HepG2 (cell line): Measurements from ENCODE around the gene HOXA5. TPM values are rescaled to one million over a fixed set of nuclear protein-coding genes. Genes with fewer than 3 reads are reported as not detected.

Source experiments
- ATAC-seq: fragments of 200-7000 bp; cut with Tn5 transposase; 3 replicates; pipeline ENCODE4 v1.9.1; 2020; ENCODE audit warnings: mild to moderate bottlenecking, moderate library complexity
- BruUV-seq: library from RNA; stranded (reverse); fragments of 400-500 nt; replicated peaks from 2 replicates; lab custom pipeline; 2021; lab: Mats Ljungman, UMichigan
- CTCF ChIA-PET: fragments of 300-600 bp; formaldehyde crosslinking; extraction: SDS; loops from one replicate; lab custom pipeline; 2021; ENCODE audit warnings: low total read pairs, inconsistent platforms, low intra/inter-chr PET ratio; lab: Yijun Ruan, JAX
- POLR2A ChIA-PET: fragments of 350-600 bp; sonication (Branson Sonifier 250); formaldehyde crosslinking; loops from one replicate; lab custom pipeline; 2020; ENCODE audit warnings: antibody characterized with exemption, inconsistent platforms; lab: Yijun Ruan, JAX
- DNase-seq: peaks from one replicate; pipeline ENCODE4 v3.0.0-alpha.2; 2015; ENCODE audit warnings: low spot score
- FAIRE-seq: peaks from 3 replicates; lab custom pipeline; 2011; peaks lifted over from hg19 to GRCh38; lab: Jason Lieb, UNC
- H2AFZ ChIP-seq: one replicate; pipeline ENCODE4 v1.6.1; 2011; ENCODE audit warnings: low read length, inconsistent platforms
- H3K27ac ChIP-seq: fragments of 300-600 bp; 3 replicates; pipeline ENCODE4 v1.8.0; 2011; ENCODE audit warnings: mixed run types, mild to moderate bottlenecking, mixed read lengths, low read length, inconsistent platforms; ENCODE audit not compliant: insufficient read depth; ENCODE audit errors: extremely low read length
- H3K27me3 ChIP-seq, 2 experiments: fragments of 200-600 bp in 1 of 2; 2 replicates in 1 of 2; 3 replicates in 1 of 2; pipeline versions ENCODE4 v1.6.0 to v1.8.0; 2011; ENCODE audit warnings: low read length in 2 of 2, mild to moderate bottlenecking in 2 of 2, moderate library complexity in 2 of 2, inconsistent platforms in 1 of 2; ENCODE audit not compliant: insufficient read depth in 2 of 2, control insufficient read depth in 1 of 2
- H3K36me3 ChIP-seq, 2 experiments: fragments of 200-600 bp in 1 of 2; replicated peaks in 1 of 2; 2 replicates in 1 of 2; 3 replicates in 1 of 2; pipeline versions ENCODE4 v1.5.1 to v1.8.0; 2011; ENCODE audit warnings: low read length in 2 of 2, inconsistent platforms in 1 of 2; ENCODE audit not compliant: insufficient read depth in 2 of 2, control insufficient read depth in 1 of 2
- H3K4me1 ChIP-seq: 2 replicates; pipeline ENCODE4 v1.5.1; 2012; ENCODE audit warnings: low read length, inconsistent platforms; ENCODE audit not compliant: insufficient read depth
- H3K4me2 ChIP-seq: 2 replicates; pipeline ENCODE4 v1.6.0; 2011; ENCODE audit warnings: low read depth, low read length, inconsistent platforms
- H3K4me3 ChIP-seq, 3 experiments: fragments of 200-600 bp in 1 of 3; sonication (generic), shearing (Covaris generic) in 1 of 3; replicated peaks in 1 of 3; 2 replicates each; pipeline ENCODE4 v1.5.1; 2011 to 2016; ENCODE audit warnings: low read length in 3 of 3, inconsistent platforms in 2 of 3, low read depth in 2 of 3, mild to moderate bottlenecking in 2 of 3, control low read depth in 1 of 3, mixed read lengths in 1 of 3; ENCODE audit not compliant: insufficient read depth in 1 of 3
- H3K79me2 ChIP-seq: one replicate; pipeline ENCODE4 v1.6.1; 2011; ENCODE audit warnings: low read length, inconsistent platforms; ENCODE audit not compliant: insufficient read depth
- H3K9ac ChIP-seq: 2 replicates; pipeline ENCODE4 v1.6.0; 2011; ENCODE audit warnings: mild to moderate bottlenecking, low read depth, low read length, inconsistent platforms; ENCODE audit not compliant: insufficient read depth
- H3K9me3 ChIP-seq: 2 replicates; pipeline ENCODE4 v1.5.1; 2012; ENCODE audit warnings: mild to moderate bottlenecking, low read length
- H4K20me1 ChIP-seq: 2 replicates; pipeline ENCODE4 v1.6.0; 2011; ENCODE audit warnings: inconsistent platforms, mild to moderate bottlenecking, low read length, moderate library complexity; ENCODE audit not compliant: insufficient read depth
- AGO2 ChIP-seq: fragments of 200-400 bp; formaldehyde crosslinking; optimal IDR thresholded peaks from 2 replicates; pipeline ENCODE3; 2017; ENCODE audit warnings: mild to moderate bottlenecking, low read depth, low read length, moderate library complexity
- HNRNPK ChIP-seq: fragments of 200-400 bp; formaldehyde crosslinking; IDR thresholded peaks from 2 replicates; pipeline ENCODE4 v1.6.1; 2018; ENCODE audit warnings: low read length, low read depth, moderate library complexity, mild to moderate bottlenecking; ENCODE audit not compliant: poor library complexity, severe bottlenecking
- MNT ChIP-seq: fragments of 450-650 bp; IDR thresholded peaks from 2 replicates; pipeline ENCODE4 v1.6.1; 2016
- SNAPC5 ChIP-seq: sonication (generic); formaldehyde crosslinking; IDR thresholded peaks from 2 replicates; pipeline ENCODE4 v1.8.1; 2023; ENCODE audit warnings: mild to moderate bottlenecking, missing genetic modification reagents, borderline replicate concordance
- ZNF138 ChIP-seq: sonication (generic); formaldehyde crosslinking; IDR thresholded peaks from 2 replicates; pipeline ENCODE4 v1.5.0; 2020; ENCODE audit warnings: mild to moderate bottlenecking, low read depth, missing genetic modification reagents
- ZNF382 ChIP-seq: sonication (generic); formaldehyde crosslinking; IDR thresholded peaks from 2 replicates; pipeline ENCODE4 v1.5.0; 2020; ENCODE audit warnings: missing genetic modification reagents, mild to moderate bottlenecking, borderline replicate concordance
- ZNF44 ChIP-seq: sonication (generic); formaldehyde crosslinking; IDR thresholded peaks from 2 replicates; pipeline ENCODE4 v1.5.1; 2020; ENCODE audit warnings: mild to moderate bottlenecking, missing genetic modification reagents
- WGBS: methylation state at CpG from one replicate; pipeline ENCODE4 v1.1.6; 2017; ENCODE audit warnings: low lambda C conversion rate; 5-methylcytosine and 5-hydroxymethylcytosine counted together
- in situ Hi-C: cut with HindIII; loops from 2 replicates; pipeline ENCODE4 v1.10.0; 2017; ENCODE audit warnings: low pct_unique_long_range_greater_than_20kb; ENCODE audit not compliant: extremely low pct_ligation_motif_present
- intact Hi-C: fragments of 100-400 bp; cut with micrococcal nuclease; formaldehyde crosslinking; loops from one replicate; pipeline ENCODE4 v1.10.0; 2022; ENCODE audit not compliant: unreplicated experiment
- polyA plus RNA-seq, 8 experiments: library from polyadenylated mRNA; depleted of rRNA in 3 of 8; stranded (reverse) in 7 of 8; unstranded in 1 of 8; fragments of >200 nt; fragmentation: Illumina TruSeq in 4 of 8; extraction: Trizol in 4 of 8; gene quantifications; 2 replicates each; pipeline versions ENCODE4 v1.2.1 to v1.2.3, GENCODE V29; 2011 to 2016; ENCODE audit warnings: low read depth in 4 of 8, missing spikeins in 1 of 8, mixed read lengths in 1 of 8; ENCODE audit not compliant: insufficient read depth in 1 of 8
- total RNA-seq, 5 experiments: library from RNA; depleted of rRNA; stranded (reverse); fragments of >200 nt; fragmentation: Illumina TruSeq; extraction: Trizol; gene quantifications; 2 replicates each; pipeline ENCODE4 v1.2.3, GENCODE V29; 2016; ENCODE audit warnings: low read depth in 1 of 5

The HOXA5 gene
- total and polyA plus RNA-seq, 2 of the 13 experiments (the other 11 are each of a cell fraction or from before 2014, with no cell fraction given): 3.2 to 3.6 TPM

- ChIA-PET CTCF (no interaction called here), POLR2A (no interaction called here)
- TF ChIP-seq AGO2: peak; percentile 54
- TF ChIP-seq ZNF382 (CRISPR knock-in tag): no peak
- TF ChIP-seq MNT: peak; percentile 37; the same call in 1 of the 2 replicates
- H3K4me2 ChIP-seq: no peak overlapping the region
- ATAC-seq (no peak), FAIRE-seq (no peak), DNase-seq (no peak)
- no peak overlapping the region for H3K27ac ChIP-seq
- no TSS peak for BruUV-seq
- H3K79me2 ChIP-seq: no peaks in the 10 kb centered on the region
- H3K9me3 ChIP-seq: no peaks in the 10 kb centered on the region
- H3K9ac ChIP-seq: no peak overlapping the region
- H3K4me1 ChIP-seq: no peaks in the 10 kb centered on the region
- no peaks in the 10 kb centered on the region for H3K27me3 ChIP-seq
- 0 out of 5 replicates have a peak, but pooled peaks cover 0 to 4% of the 10 kb centered on the region in 2 experiments for H3K36me3 ChIP-seq
- intact Hi-C loops: no loop called here
- in situ Hi-C loops: no loop called here
- no peak overlapping the region for H2AFZ ChIP-seq
- WGBS: 94% methylated on average over 27 of the region's 35 CpGs
- H3K4me3 ChIP-seq: no peak overlapping the region
- H4K20me1 ChIP-seq: no peaks in the 10 kb centered on the region
These were observed 39.8 kb downstream of the HOXA5 start for GRCh38 chr7:27103489-27104226.

GRCh38 chr7:27102581-27103442, 40.7 kb downstream of the HOXA5 start, which contains the start of gene HOXA2:
Gene HOXA2, minus strand, starts transcription at chr7:27102683. Its CDS starts 183 bp downstream, at chr7:27102500.
- intact Hi-C loops: no loop called here
- Histone ChIP-seq H3K27me3 (no peaks in the 10 kb centered on the region), H3K4me2 (no peak within 1 kb of the TSS), H3K79me2 (no peaks in the 10 kb centered on the region), H3K4me3 (no peak within 1 kb of the TSS), H4K20me1 (no peaks in the 10 kb centered on the region), H3K4me1 (peaks cover 2% of the 10 kb centered on the region; the same call in 1 of the 2 replicates), H3K36me3 (no peaks in the 10 kb centered on the region), H3K9me3 (no peaks in the 10 kb centered on the region), H3K27ac (no peak within 1 kb of the TSS), H3K9ac (no peak within 1 kb of the TSS), H2AFZ (no peak within 1 kb of the TSS)
- TF ChIP-seq HNRNPK (peak; percentile 55), ZNF138 (CRISPR knock-in tag) (no peak), ZNF44 (no peak), SNAPC5 (CRISPR knock-in tag) (no peak)
- no peak for ATAC-seq
- ChIA-PET CTCF (no interaction called here), POLR2A (no interaction called here)
- no peak for FAIRE-seq
- in situ Hi-C loops: no loop called here
- WGBS: 93% methylated on average over 29 of the region's 29 CpGs
- no peak for DNase-seq
- BruUV-seq: no TSS peak
